Measurements from ENCODE around the gene HES7.

DNA sequence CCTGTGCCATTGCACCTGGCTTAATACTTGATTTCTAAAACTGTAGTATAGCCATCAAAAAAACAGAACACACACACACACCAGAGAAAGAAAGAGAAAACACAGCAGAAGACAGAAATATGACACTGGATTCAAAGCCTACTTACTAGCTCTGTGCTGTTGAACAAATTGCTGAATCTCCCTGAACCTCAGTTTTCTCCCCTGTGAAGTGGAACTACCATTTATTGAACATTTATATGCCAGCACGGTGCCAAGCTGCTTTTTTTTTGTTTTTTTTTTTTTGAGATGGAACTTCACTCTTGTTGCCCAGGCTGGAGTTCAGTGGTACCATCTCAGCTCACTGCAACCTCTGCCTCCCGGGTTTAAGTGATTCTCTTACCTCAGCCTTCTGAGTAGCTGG, 23.1 kb downstream of the HES7 start:
- TF ChIP-seq, protein P1, sequence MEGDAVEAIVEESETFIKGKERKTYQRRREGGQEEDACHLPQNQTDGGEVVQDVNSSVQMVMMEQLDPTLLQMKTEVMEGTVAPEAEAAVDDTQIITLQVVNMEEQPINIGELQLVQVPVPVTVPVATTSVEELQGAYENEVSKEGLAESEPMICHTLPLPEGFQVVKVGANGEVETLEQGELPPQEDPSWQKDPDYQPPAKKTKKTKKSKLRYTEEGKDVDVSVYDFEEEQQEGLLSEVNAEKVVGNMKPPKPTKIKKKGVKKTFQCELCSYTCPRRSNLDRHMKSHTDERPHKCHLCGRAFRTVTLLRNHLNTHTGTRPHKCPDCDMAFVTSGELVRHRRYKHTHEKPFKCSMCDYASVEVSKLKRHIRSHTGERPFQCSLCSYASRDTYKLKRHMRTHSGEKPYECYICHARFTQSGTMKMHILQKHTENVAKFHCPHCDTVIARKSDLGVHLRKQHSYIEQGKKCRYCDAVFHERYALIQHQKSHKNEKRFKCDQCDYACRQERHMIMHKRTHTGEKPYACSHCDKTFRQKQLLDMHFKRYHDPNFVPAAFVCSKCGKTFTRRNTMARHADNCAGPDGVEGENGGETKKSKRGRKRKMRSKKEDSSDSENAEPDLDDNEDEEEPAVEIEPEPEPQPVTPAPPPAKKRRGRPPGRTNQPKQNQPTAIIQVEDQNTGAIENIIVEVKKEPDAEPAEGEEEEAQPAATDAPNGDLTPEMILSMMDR (IDR thresholded peaks at IDR 0.05), result no peak
- TF ChIP-seq POLR2A (IDR thresholded peaks at IDR 0.05; ENCODE audit: low read depth) (no peak), EP300 (IDR thresholded peaks at IDR 0.05) (no peak), POLR2AphosphoS5 (IDR thresholded peaks at IDR 0.05) (no peak)

Measured in esophagus muscularis mucosa (tissue), 4 donors.